Measurements from ENCODE around the gene LILRB3. TPM values are rescaled to one million over a fixed set of nuclear protein-coding genes. Genes with fewer than 3 reads are reported as not detected.
A peak's percentile ranks its signal among the peaks of the same experiment; 100 is the strongest.
"Not testable (repeated sequence)": the region's sequence is repeated elsewhere in the genome, so short reads cannot be mapped to it uniquely, and the experiment has no call there.

Gene LILRB3
- total RNA-seq, 2 experiments from 2014 or later, result 0.35 TPM; not detected in 1

- no peak within 1 kb of the TSS for H3K4me3 Mint-ChIP-seq
- CTCF ChIA-PET, result interaction anchor here (1.0 to 1.9 kb wide), 3 partner anchors 10 to 93 kb away, joined by 3 to 5 read pairs (median 5); partner anchors contain the start of gene MBOAT7
- DNase-seq (no peak), ATAC-seq (no peak)
- no peaks in the 10 kb centered on the region for H3K9me3 Mint-ChIP-seq (ENCODE audit: low read depth)
- H3K36me3 Mint-ChIP-seq, result no peaks in the 10 kb centered on the region
- H3K27ac Mint-ChIP-seq, result no peak within 1 kb of the TSS
- peaks cover 2% of the 10 kb centered on the region for H3K4me1 Mint-ChIP-seq
- no peaks in the 10 kb centered on the region for H3K27me3 Mint-ChIP-seq
Observed at GRCh38 chr19:54172471-54173358, 50.1 kb downstream of the LILRB3 start, which contains the start of gene TMC4. Gene TMC4 (minus strand): TSS chr19:54173160. CDS start chr19:54173117, 43 bp downstream.

- H3K4me1 Mint-ChIP-seq; H3K27me3 Mint-ChIP-seq; H3K27ac Mint-ChIP-seq; H3K36me3 Mint-ChIP-seq; H3K9me3 Mint-ChIP-seq (ENCODE audit: low read depth); H3K4me3 Mint-ChIP-seq; DNase-seq; ATAC-seq: not testable (repeated sequence)
- CTCF ChIA-PET, result interaction anchor here (1.2 kb wide), 1 partner anchor 18 kb away, joined by 3 read pairs; the partner anchor contains the start of gene MBOAT7
Observed at GRCh38 chr19:54171736-54172431, 50.9 kb downstream of the LILRB3 start.

GRCh38 chr19:54169149-54169740 is 53.6 kb downstream of the LILRB3 start:
- no peaks in the 10 kb centered on the region for H3K36me3 Mint-ChIP-seq
- CTCF ChIA-PET, result interaction anchor here (0.6 to 3.0 kb wide), 10 partner anchors 11 to 97 kb away, joined by 3 to 11 read pairs (median 3); partner anchors contain the start of gene MBOAT7
- no peak for DNase-seq
- H3K4me3 Mint-ChIP-seq, result no peak overlapping the region
- ATAC-seq, result no peak
- H3K4me1 Mint-ChIP-seq, result peaks cover 8% of the 10 kb centered on the region
- no peak overlapping the region for H3K27ac Mint-ChIP-seq
- peaks cover 7% of the 10 kb centered on the region for H3K27me3 Mint-ChIP-seq
- H3K9me3 Mint-ChIP-seq (ENCODE audit: low read depth), result no peaks in the 10 kb centered on the region

- Mint-ChIP-seq H3K9me3 (ENCODE audit: low read depth) (no peaks in the 10 kb centered on the region), H3K4me1 (peaks cover 13% of the 10 kb centered on the region), H3K36me3 (no peaks in the 10 kb centered on the region), H3K4me3 (no peak overlapping the region), H3K27ac (no peak overlapping the region), H3K27me3 (peaks cover 8% of the 10 kb centered on the region)
- DNase-seq (peak; percentile 92), ATAC-seq (peak; percentile 91)
- CTCF ChIA-PET, result interaction anchor here (0.8 to 3.1 kb wide), 11 partner anchors 9 to 98 kb away, joined by 3 to 15 read pairs (median 7); partner anchors contain the start of genes LENG1 and MBOAT7
Observed at GRCh38 chr19:54168174-54168917, 54.5 kb downstream of the LILRB3 start.

Other genes starting within 250 kb of the LILRB3 start
- gene CACNG6, start 231.4 kb downstream of the LILRB3 start, total RNA-seq, result not detected
- not detected for gene VSTM1, start 159.1 kb downstream of the LILRB3 start, total RNA-seq
- gene TARM1, start 141.6 kb downstream of the LILRB3 start, total RNA-seq, result not detected
- gene OSCAR, start 122.2 kb downstream of the LILRB3 start, total RNA-seq, result under 1 TPM; 0.44 to 0.47 TPM
- gene NDUFA3, start 120.2 kb downstream of the LILRB3 start, total RNA-seq, result 100 to 1,000 TPM; 121 to 127 TPM
- 10 to 100 TPM; 49.4 to 50.5 TPM for gene TFPT, start 107.3 kb downstream of the LILRB3 start, total RNA-seq
- 10 to 100 TPM; 63.6 to 89.0 TPM for gene PRPF31, start 107.3 kb downstream of the LILRB3 start, total RNA-seq
- 10 to 100 TPM; 67.5 to 83.1 TPM for gene CNOT3, start 85.2 kb downstream of the LILRB3 start, total RNA-seq
- gene LENG1, start 63.3 kb downstream of the LILRB3 start, total RNA-seq, result 1 to 10 TPM; 8.0 to 8.6 TPM
- gene TMC4, start 49.8 kb downstream of the LILRB3 start, total RNA-seq, result 1 to 10 TPM in 1 of 2 experiments, under 1 TPM in 1; 0.89 to 1.3 TPM
- 10 to 100 TPM; 54.7 to 76.3 TPM for gene MBOAT7, start 33.4 kb downstream of the LILRB3 start, total RNA-seq
- 10 to 100 TPM; 11.4 to 13.5 TPM for gene TSEN34, start 31.7 kb downstream of the LILRB3 start, total RNA-seq
- 1,000 to 10,000 TPM; 1,212 to 1,220 TPM for gene RPS9, start 22.1 kb downstream of the LILRB3 start, total RNA-seq
- not detected for gene LILRA6, start 19.8 kb upstream of the LILRB3 start, total RNA-seq
- not detected for gene LILRB5, start 34.3 kb upstream of the LILRB3 start, total RNA-seq
- not detected for gene LILRB2, start 58.1 kb upstream of the LILRB3 start, total RNA-seq
- not detected for gene LILRA5, start 90.2 kb upstream of the LILRB3 start, total RNA-seq
- not detected for gene LILRA4, start 116.2 kb upstream of the LILRB3 start, total RNA-seq
- 10 to 100 TPM; 64.1 to 71.6 TPM for gene LAIR1, start 141.9 kb upstream of the LILRB3 start, total RNA-seq
- 1 to 10 TPM in 1 of 2 experiments, under 1 TPM in 1; 0.93 to 1.2 TPM for gene TTYH1, start 192.5 kb upstream of the LILRB3 start, total RNA-seq
- 100 to 1,000 TPM; 191 to 282 TPM for gene LENG8, start 226.2 kb upstream of the LILRB3 start, total RNA-seq
- gene LENG9, start 240.8 kb upstream of the LILRB3 start, total RNA-seq, result 1 to 10 TPM; 6.3 to 7.2 TPM